ENCODE results near the gene DEDD2. TPM values are rescaled to one million over a fixed set of nuclear protein-coding genes. Genes with fewer than 3 reads are reported as not detected.

The DEDD2 gene
- total RNA-seq, 2 donors from 2014 or later: 72.1 to 89.9 TPM

GRCh38 chr19:42251572-42252358 lies 34.3 kb upstream of the DEDD2 start:
- no peaks in the 10 kb centered on the region for H3K9me3 ChIP-seq (ENCODE audit: control insufficient read depth, low read length, poor library complexity, severe bottlenecking)
- Mint-ChIP-seq H3K27me3 (no peaks in the 10 kb centered on the region), H3K27ac (peak overlapping the region; percentile 94), H3K36me3 (ENCODE audit: low read depth) (no peaks in the 10 kb centered on the region), H3K4me1 (peaks cover 24% of the 10 kb centered on the region), H3K4me3 (peak overlapping the region; percentile 59)
- DNase-seq (no peak), ATAC-seq (no peak)

GRCh38 chr19:42250666-42251531 lies 33.4 kb upstream of the DEDD2 start:
- Mint-ChIP-seq H3K4me1 (peaks cover 19% of the 10 kb centered on the region), H3K36me3 (ENCODE audit: low read depth) (no peaks in the 10 kb centered on the region), H3K27me3 (no peaks in the 10 kb centered on the region), H3K4me3 (no peak overlapping the region), H3K27ac (peak overlapping the region; percentile 32)
- no peaks in the 10 kb centered on the region for H3K9me3 ChIP-seq (ENCODE audit: control insufficient read depth, low read length, poor library complexity, severe bottlenecking)
- ATAC-seq: no peak
- DNase-seq: no peak

DNA sequence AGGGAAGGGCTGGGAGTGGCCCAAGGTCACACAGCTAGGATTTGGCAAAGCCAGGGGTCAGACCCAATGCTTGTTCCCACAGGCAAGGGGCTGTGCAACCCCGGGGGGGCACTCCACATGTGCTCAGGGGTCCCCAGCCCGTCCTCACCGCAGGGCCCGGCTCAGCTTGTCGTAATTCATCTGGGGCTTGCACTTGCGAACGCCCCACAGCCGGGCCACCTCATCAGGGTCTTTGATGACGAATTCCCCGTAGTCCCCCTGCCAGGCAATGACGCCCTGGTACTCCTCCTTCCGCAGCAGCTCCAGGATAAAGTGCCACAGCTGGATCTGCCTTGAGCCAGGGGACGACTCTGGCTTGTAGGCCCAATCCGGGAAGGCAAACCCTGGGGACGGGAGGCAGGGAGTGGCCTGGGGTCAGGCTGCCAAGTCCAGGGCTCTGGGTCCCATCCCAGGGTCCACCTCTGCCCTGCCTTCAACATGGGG lies 32.7 kb upstream of the DEDD2 start:
- ATAC-seq (no peak), DNase-seq (no peak)
- Mint-ChIP-seq H3K27me3 (no peaks in the 10 kb centered on the region), H3K4me3 (no peak overlapping the region), H3K4me1 (peaks cover 20% of the 10 kb centered on the region), H3K36me3 (ENCODE audit: low read depth) (no peaks in the 10 kb centered on the region), H3K27ac (peak overlapping the region; percentile 32)
- H3K9me3 ChIP-seq (ENCODE audit: control insufficient read depth, low read length, poor library complexity, severe bottlenecking): no peaks in the 10 kb centered on the region

- ATAC-seq (no peak), DNase-seq (no peak)
- no peaks in the 10 kb centered on the region for H3K36me3 Mint-ChIP-seq (ENCODE audit: low read depth)
- H3K27ac Mint-ChIP-seq: peak overlapping the region; percentile 32
- no peaks in the 10 kb centered on the region for H3K27me3 Mint-ChIP-seq
- H3K4me1 Mint-ChIP-seq: peaks cover 25% of the 10 kb centered on the region
- no peaks in the 10 kb centered on the region for H3K9me3 ChIP-seq (ENCODE audit: control insufficient read depth, low read length, poor library complexity, severe bottlenecking)
- no peak overlapping the region for H3K4me3 Mint-ChIP-seq
Measured at GRCh38 chr19:42249769-42250168, 32.3 kb upstream of the DEDD2 start.

- no peaks in the 10 kb centered on the region for H3K9me3 ChIP-seq (ENCODE audit: control insufficient read depth, low read length, poor library complexity, severe bottlenecking)
- DNase-seq (no peak), ATAC-seq (no peak)
- Mint-ChIP-seq H3K36me3 (ENCODE audit: low read depth) (no peaks in the 10 kb centered on the region), H3K4me3 (no peak overlapping the region), H3K4me1 (peaks cover 29% of the 10 kb centered on the region), H3K27me3 (no peaks in the 10 kb centered on the region), H3K27ac (peak overlapping the region; percentile 32)
Measured at GRCh38 chr19:42249149-42249750, 31.8 kb upstream of the DEDD2 start.

- DNase-seq (no peak), ATAC-seq (no peak)
- H3K9me3 ChIP-seq (ENCODE audit: control insufficient read depth, low read length, poor library complexity, severe bottlenecking): no peaks in the 10 kb centered on the region
- H3K36me3 Mint-ChIP-seq (ENCODE audit: low read depth): no peaks in the 10 kb centered on the region
- no peak overlapping the region for H3K27ac Mint-ChIP-seq
- H3K4me1 Mint-ChIP-seq: peaks cover 30% of the 10 kb centered on the region
- H3K4me3 Mint-ChIP-seq: no peak overlapping the region
- no peaks in the 10 kb centered on the region for H3K27me3 Mint-ChIP-seq
Measured at GRCh38 chr19:42248270-42249148, 31.0 kb upstream of the DEDD2 start.

DNA sequence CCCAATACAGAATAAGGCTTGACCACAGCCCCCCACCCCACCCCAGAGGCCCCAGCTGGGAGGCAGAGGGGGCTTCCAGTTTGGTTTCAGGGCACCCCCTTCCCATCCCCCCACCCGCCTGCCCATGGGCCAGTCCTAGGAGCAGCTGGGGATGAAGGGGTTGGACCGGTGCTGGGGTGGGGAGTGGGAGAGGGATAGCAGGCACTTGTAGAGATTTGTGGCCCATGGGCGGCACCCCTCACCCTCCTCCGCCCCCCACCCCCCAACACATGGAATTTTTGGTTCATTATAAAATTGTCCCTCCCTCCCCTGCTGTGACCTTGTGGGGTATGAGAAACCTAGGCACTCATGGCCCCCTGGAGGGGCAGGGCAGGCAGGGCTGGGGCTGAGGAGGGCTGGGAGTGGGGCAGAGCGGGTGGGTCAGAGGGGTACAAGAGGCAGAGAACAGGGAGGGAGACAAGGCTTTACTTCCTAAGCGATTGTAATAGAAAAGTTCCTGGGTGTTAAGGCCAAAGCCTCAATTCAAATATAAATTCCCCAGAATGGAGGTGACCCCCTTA lies 30.2 kb upstream of the DEDD2 start:
- ATAC-seq (no peak), DNase-seq (no peak)
- H3K9me3 ChIP-seq (ENCODE audit: control insufficient read depth, low read length, poor library complexity, severe bottlenecking): no peaks in the 10 kb centered on the region
- Mint-ChIP-seq H3K4me1 (peaks cover 31% of the 10 kb centered on the region), H3K36me3 (ENCODE audit: low read depth) (no peaks in the 10 kb centered on the region), H3K27ac (no peak overlapping the region), H3K27me3 (no peaks in the 10 kb centered on the region), H3K4me3 (no peak overlapping the region)

- DNase-seq (no peak), ATAC-seq (no peak)
- H3K4me3 Mint-ChIP-seq: no peak overlapping the region
- no peaks in the 10 kb centered on the region for H3K36me3 Mint-ChIP-seq (ENCODE audit: low read depth)
- peaks cover 31% of the 10 kb centered on the region for H3K4me1 Mint-ChIP-seq
- peak overlapping the region; percentile 90 for H3K27ac Mint-ChIP-seq
- no peaks in the 10 kb centered on the region for H3K9me3 ChIP-seq (ENCODE audit: control insufficient read depth, low read length, poor library complexity, severe bottlenecking)
- no peaks in the 10 kb centered on the region for H3K27me3 Mint-ChIP-seq
Measured at GRCh38 chr19:42246922-42247639, 29.6 kb upstream of the DEDD2 start.

DNA sequence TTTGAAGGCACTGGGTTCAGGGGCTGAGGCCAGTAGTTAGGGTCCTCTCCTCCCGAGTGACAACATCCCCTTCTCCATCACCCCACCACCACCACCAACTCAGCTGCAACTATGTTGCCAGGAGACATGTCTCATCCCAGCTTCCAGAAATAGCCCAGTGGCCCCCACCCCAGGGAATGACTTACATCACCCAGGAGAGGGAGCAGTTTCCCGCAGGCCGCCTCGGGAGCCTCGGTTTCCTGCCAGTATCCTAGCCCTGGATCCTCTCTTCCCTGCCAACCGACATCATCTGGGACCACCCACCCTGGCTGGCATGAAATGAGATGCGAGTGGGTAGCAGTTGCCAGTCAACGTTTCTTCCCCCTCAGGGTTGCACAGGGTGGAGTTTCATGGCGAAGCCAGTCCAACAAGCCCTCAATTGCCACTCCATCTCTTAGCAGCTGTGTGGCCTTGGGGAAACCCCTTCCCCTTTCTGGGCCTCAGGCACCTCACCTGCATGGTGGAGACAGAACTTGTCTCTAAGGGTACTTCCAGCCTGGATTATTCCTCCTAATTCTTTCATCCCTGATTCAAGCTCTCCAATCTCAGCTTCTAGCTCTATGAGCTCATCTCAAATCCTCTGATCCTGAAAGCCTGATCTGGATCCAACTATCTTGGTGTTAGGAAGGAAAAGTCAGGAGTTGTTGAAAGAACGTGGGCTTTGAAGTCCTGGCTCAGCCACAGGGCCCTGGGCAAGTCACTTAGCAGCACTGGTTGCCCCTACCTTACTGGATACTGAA lies 28.9 kb upstream of the DEDD2 start:
- Mint-ChIP-seq H3K4me1 (peaks cover 31% of the 10 kb centered on the region), H3K36me3 (ENCODE audit: low read depth) (no peaks in the 10 kb centered on the region), H3K27ac (peak overlapping the region; percentile 90), H3K4me3 (no peak overlapping the region), H3K27me3 (no peaks in the 10 kb centered on the region)
- no peaks in the 10 kb centered on the region for H3K9me3 ChIP-seq (ENCODE audit: control insufficient read depth, low read length, poor library complexity, severe bottlenecking)
- ATAC-seq (no peak), DNase-seq (no peak)

DNA sequence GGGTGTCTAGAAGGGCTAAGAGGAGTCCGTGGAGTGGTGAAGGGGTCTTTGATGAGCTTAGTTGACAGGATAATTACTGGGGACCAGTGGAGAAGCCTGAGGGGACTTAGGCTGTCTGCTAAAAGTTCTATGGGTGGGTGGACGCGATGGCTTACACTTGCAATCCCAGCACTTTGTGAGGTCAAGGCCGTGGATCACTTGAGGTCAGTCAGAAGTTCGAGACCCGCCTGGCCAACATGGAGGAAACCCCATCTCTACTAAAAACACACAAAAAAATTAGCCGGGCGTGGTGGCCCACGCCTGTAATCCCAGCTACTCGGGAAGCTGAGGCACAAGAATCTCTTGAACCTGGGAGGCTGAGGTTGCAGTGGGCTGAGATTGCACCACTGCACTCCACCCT lies 27.8 kb upstream of the DEDD2 start:
- ATAC-seq (no peak), DNase-seq (no peak)
- peak overlapping the region; percentile 90 for H3K27ac Mint-ChIP-seq
- H3K27me3 Mint-ChIP-seq: no peaks in the 10 kb centered on the region
- H3K4me3 Mint-ChIP-seq: peak overlapping the region; percentile 96
- peaks cover 35% of the 10 kb centered on the region for H3K4me1 Mint-ChIP-seq
- no peaks in the 10 kb centered on the region for H3K36me3 Mint-ChIP-seq (ENCODE audit: low read depth)
- H3K9me3 ChIP-seq (ENCODE audit: control insufficient read depth, low read length, poor library complexity, severe bottlenecking): no peaks in the 10 kb centered on the region
